Measurements from ENCODE around the gene EPC1. TPM values are rescaled to one million over a fixed set of nuclear protein-coding genes. Genes with fewer than 3 reads are reported as not detected.

Gene EPC1
- total RNA-seq, 4 donors from 2014 or later, result 40.3 to 148 (median 62.2) TPM

DNA sequence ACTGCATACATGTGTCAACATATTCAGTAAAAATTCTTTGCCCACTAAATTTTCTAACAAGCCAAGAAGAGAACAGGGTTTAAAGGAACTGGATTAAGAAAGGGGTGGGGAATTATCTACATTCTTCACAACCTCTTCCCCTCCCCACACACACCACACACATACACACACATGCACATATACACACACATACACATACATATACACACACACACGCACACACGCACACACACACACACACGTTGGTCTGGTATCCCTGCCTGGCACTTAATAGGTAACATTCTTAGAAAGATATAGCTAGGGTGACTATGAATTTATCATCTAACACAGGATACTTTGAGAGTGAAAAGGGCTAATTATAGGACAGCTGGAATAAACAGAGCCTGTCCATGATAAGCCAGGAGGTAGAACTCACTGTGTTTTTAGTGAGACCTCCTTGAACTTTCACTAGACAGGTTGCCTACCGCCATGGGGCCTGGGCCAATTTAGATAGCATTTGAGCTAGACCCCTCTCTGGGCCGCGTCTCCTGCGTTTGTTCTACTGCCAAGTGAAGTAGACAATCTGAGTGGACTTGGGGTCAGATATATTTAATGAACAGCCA, 33.1 kb upstream of the EPC1 start:
- intact Hi-C loops (cut with DNase I; ENCODE audit: low total_unique reads), result loop anchor here (10.0 kb wide), 1 partner anchor 65 kb away; the partner anchor contains the start of gene CCDC7

DNA sequence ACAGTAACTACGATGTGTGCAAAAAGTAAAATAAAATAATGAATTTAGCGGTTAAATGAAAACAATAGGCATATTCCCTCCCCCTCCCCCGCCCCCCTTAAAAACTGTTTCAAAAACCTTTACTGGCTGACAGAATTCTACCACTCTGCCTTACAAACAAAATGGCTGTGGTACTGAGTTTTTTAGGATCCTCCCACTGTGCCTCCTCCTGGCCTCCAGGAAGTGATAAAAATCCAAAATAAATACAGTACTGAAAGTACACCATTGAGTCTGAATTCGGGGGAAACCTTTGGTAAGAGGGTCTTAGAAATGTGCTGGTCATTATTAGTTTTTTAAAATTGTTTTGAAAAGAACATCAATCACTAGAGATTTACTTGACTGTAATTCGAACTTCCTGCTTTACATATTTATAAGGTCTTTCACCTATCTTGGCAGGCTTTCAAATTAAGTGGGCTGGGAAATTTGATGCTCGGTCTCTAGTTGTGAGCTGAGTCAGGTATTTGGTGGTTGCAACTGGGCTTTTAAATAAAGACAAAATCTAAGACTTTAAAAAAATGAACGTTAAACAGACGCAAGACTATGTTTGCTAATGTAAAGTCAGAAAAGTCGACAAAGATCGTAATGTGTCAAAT, 32.5 kb upstream of the EPC1 start:
- H3K9me3 ChIP-seq, result no peaks in the 10 kb centered on the region
- 17 to 26% methylated on average over 10 of the region's 10 CpGs for WGBS, 2 donors (ENCODE audit: low coverage in 1 of 2)
- peak overlapping the region; percentile 15 to 93 (median 72) for H3K4me3 ChIP-seq
- in situ Hi-C loops (cut with MboI; ENCODE audit: low pct_ligation_motif_present in 1 of 4, low pct_unique_long_range_greater_than_20kb in 1 of 4, low sequenced_read_pairs in 3 of 4), result loop anchor here in 1 of 4 donors (5.0 kb wide), 1 partner anchor 68 kb away; the partner anchor contains the start of gene CCDC7
- H3K27ac ChIP-seq, result peak overlapping the region; percentile 90 to 98 (median 94)
- H3K4me1 ChIP-seq, result peaks cover 6 to 41% (median 23%) of the 10 kb centered on the region in 4 donors
- no peaks in the 10 kb centered on the region for H3K36me3 ChIP-seq
- intact Hi-C loops (cut with DNase I; ENCODE audit: low total_unique reads), result no loop called here
- DNase-seq, result no peak
- no peaks in the 10 kb centered on the region for H3K27me3 ChIP-seq
- TF ChIP-seq POLR2A (IDR thresholded peaks at IDR 0.05) (no peak), POLR2AphosphoS5 (IDR thresholded peaks at IDR 0.05) (no peak), EP300 (IDR thresholded peaks at IDR 0.05; ENCODE audit: low read depth) (no peak)
- TF ChIP-seq, protein P1, sequence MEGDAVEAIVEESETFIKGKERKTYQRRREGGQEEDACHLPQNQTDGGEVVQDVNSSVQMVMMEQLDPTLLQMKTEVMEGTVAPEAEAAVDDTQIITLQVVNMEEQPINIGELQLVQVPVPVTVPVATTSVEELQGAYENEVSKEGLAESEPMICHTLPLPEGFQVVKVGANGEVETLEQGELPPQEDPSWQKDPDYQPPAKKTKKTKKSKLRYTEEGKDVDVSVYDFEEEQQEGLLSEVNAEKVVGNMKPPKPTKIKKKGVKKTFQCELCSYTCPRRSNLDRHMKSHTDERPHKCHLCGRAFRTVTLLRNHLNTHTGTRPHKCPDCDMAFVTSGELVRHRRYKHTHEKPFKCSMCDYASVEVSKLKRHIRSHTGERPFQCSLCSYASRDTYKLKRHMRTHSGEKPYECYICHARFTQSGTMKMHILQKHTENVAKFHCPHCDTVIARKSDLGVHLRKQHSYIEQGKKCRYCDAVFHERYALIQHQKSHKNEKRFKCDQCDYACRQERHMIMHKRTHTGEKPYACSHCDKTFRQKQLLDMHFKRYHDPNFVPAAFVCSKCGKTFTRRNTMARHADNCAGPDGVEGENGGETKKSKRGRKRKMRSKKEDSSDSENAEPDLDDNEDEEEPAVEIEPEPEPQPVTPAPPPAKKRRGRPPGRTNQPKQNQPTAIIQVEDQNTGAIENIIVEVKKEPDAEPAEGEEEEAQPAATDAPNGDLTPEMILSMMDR (IDR thresholded peaks at IDR 0.05), result no peak

More for the DNA sequence above, 33.1 kb upstream of the EPC1 start:
- H3K4me1 ChIP-seq, result peaks cover 6 to 36% (median 20%) of the 10 kb centered on the region in 4 donors
- in situ Hi-C loops (cut with MboI; ENCODE audit: low pct_ligation_motif_present in 1 of 4, low pct_unique_long_range_greater_than_20kb in 1 of 4, low sequenced_read_pairs in 3 of 4), result loop anchor here in 2 of 4 donors (5.0 to 10.0 kb wide), 2 partner anchors 65 to 67 kb away; partner anchors contain the start of gene CCDC7 (in 2 of the 2)
- no peak for TF ChIP-seq POLR2AphosphoS5 (IDR thresholded peaks at IDR 0.05)
- TF ChIP-seq EP300 (IDR thresholded peaks at IDR 0.05; ENCODE audit: low read depth), result no peak
- no peak for TF ChIP-seq POLR2A (IDR thresholded peaks at IDR 0.05)
- TF ChIP-seq, protein P1 (IDR thresholded peaks at IDR 0.05), result no peak
- no peak for DNase-seq
- H3K36me3 ChIP-seq, result no peaks in the 10 kb centered on the region
- no peaks in the 10 kb centered on the region for H3K27me3 ChIP-seq
- 54 to 78% methylated on average over 5 to 7 of the region's 7 CpGs for WGBS, 2 donors (ENCODE audit: low coverage in 1 of 2)
- H3K9me3 ChIP-seq, result no peaks in the 10 kb centered on the region
- peak overlapping the region in 2 of 4 donors; percentile 55 to 90 for H3K4me3 ChIP-seq
- H3K27ac ChIP-seq, result peak overlapping the region; percentile 90 to 98 (median 94)

DNA sequence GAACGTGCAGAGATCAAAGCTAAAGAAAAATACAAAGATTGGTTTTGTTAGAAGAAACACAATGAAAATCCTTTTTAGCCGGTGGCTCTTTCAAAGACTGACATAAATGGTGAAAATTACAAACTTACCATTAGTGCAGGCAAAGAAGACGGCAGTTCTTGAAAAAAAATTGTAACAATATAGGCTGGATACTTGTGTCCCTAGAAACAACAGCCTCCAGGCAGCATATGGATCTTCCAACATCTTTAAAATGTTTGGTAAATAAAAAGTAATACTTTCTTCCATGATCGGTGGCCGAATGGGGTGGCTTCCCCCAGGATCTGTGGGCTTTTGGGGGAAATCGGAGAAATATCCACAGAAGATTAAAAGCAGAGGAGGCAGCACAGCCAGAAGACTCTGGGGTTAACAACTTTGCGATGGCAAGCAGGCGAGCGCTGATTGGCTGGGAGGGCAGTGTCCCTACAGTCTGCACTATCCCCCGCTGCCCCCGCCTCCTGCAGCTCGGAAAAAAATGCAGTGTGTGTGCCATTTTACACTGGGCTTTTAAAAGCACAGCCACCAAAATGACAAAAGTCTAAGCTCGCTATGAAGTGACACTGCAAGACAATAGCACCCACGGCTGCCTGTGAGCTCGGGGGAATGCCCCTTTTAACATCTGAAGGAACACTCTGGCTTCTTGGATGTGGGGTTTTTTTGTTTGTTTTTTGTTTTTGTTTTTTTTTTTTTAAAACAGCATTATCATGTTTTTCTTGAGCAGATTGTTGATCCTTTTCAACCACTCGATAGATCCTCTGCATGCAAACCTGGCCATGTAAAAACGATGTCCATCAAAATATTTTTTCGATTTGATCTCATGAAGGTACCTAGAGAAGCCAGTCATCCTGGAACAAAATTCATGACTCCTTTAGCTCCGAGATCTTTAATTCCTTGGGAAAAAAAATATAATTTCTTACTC, 31.7 kb upstream of the EPC1 start:
- TF ChIP-seq POLR2A (IDR thresholded peaks at IDR 0.05) (peak; percentile 75), EP300 (IDR thresholded peaks at IDR 0.05; ENCODE audit: low read depth) (no peak), POLR2AphosphoS5 (IDR thresholded peaks at IDR 0.05) (peak; percentile 76 to 85 (median 83))
- TF ChIP-seq, protein P1 (IDR thresholded peaks at IDR 0.05), result no peak
- peaks cover 6 to 45% (median 24%) of the 10 kb centered on the region in 4 donors for H3K4me1 ChIP-seq
- peak overlapping the region; percentile 41 to 93 (median 72) for H3K4me3 ChIP-seq
- peak; percentile 96 for DNase-seq
- H3K36me3 ChIP-seq, result no peaks in the 10 kb centered on the region
- H3K9me3 ChIP-seq, result no peaks in the 10 kb centered on the region
- peak overlapping the region; percentile 90 to 98 (median 94) for H3K27ac ChIP-seq
- 0 to 3% methylated on average over 7 to 19 of the region's 19 CpGs for WGBS, 2 donors (ENCODE audit: low coverage in 1 of 2)
- intact Hi-C loops (cut with DNase I; ENCODE audit: low total_unique reads), result no loop called here
- no peaks in the 10 kb centered on the region for H3K27me3 ChIP-seq
- in situ Hi-C loops (cut with MboI; ENCODE audit: low pct_ligation_motif_present in 1 of 4, low pct_unique_long_range_greater_than_20kb in 1 of 4, low sequenced_read_pairs in 3 of 4), result loop anchor here in 1 of 4 donors (5.0 kb wide), 1 partner anchor 69 kb away; the partner anchor contains the start of gene CCDC7
